ENCODE measurements around the gene C17orf113. TPM values are rescaled to one million over a fixed set of nuclear protein-coding genes. Genes with fewer than 3 reads are reported as not detected.
A peak's percentile ranks its signal among the peaks of the same experiment; 100 is the strongest.

C17orf113 gene
- total and polyA plus RNA-seq, 2 of the 4 experiments (the other 2 are of a cell fraction): under 0.01 to 0.03 TPM

DNA sequence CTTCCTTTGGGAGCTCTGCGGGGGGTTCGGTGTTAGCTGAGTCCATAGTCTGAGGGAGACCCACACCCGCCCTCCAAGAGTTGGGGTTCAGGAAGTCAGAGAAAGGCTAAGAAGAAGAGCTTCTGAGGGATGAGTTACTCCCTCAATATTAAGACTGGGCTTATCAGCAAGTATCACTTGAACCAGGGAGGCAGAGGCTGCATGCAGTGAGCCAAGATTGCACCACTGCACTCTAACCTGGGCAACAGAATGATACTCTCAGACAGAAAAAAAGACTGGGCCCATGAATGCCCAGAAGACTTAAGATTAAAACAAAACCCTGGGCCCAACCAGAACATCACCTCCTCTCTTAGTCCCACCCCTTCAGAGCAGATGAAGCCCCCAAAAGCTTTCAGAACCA lies 24.5 kb downstream of the C17orf113 start:
- TF ChIP-seq NFE2L2 (IDR thresholded peaks at IDR 0.05; ENCODE audit: low read depth, low read length): no peak
- TF ChIP-seq RAD21 (IDR thresholded peaks at IDR 0.05; ENCODE audit: low read length): no peak
- TF ChIP-seq CEBPB (IDR thresholded peaks at IDR 0.05; ENCODE audit: low read depth, low read length): no peak
- TF ChIP-seq, protein P1, sequence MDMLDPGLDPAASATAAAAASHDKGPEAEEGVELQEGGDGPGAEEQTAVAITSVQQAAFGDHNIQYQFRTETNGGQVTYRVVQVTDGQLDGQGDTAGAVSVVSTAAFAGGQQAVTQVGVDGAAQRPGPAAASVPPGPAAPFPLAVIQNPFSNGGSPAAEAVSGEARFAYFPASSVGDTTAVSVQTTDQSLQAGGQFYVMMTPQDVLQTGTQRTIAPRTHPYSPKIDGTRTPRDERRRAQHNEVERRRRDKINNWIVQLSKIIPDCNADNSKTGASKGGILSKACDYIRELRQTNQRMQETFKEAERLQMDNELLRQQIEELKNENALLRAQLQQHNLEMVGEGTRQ (IDR thresholded peaks at IDR 0.05; ENCODE audit: low read depth, low read length): no peak
- TF ChIP-seq, protein P2, sequence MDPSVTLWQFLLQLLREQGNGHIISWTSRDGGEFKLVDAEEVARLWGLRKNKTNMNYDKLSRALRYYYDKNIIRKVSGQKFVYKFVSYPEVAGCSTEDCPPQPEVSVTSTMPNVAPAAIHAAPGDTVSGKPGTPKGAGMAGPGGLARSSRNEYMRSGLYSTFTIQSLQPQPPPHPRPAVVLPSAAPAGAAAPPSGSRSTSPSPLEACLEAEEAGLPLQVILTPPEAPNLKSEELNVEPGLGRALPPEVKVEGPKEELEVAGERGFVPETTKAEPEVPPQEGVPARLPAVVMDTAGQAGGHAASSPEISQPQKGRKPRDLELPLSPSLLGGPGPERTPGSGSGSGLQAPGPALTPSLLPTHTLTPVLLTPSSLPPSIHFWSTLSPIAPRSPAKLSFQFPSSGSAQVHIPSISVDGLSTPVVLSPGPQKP (IDR thresholded peaks at IDR 0.05; ENCODE audit: borderline replicate concordance, low read depth, low read length): no peak
- TF ChIP-seq SMC3 (IDR thresholded peaks at IDR 0.05; ENCODE audit: low read depth, low read length): no peak
- no peak for TF ChIP-seq RFX5 (IDR thresholded peaks at IDR 0.05; ENCODE audit: low read depth, low read length)
- no peak for TF ChIP-seq BHLHE40 (IDR thresholded peaks at IDR 0.05; ENCODE audit: low read depth, low read length)
- no peak for TF ChIP-seq RCOR1 (IDR thresholded peaks at IDR 0.05; ENCODE audit: insufficient replicate concordance, low read length)
- TF ChIP-seq MXI1 (IDR thresholded peaks at IDR 0.05; ENCODE audit: borderline replicate concordance, low read depth, low read length): no peak
- TF ChIP-seq, protein P3, sequence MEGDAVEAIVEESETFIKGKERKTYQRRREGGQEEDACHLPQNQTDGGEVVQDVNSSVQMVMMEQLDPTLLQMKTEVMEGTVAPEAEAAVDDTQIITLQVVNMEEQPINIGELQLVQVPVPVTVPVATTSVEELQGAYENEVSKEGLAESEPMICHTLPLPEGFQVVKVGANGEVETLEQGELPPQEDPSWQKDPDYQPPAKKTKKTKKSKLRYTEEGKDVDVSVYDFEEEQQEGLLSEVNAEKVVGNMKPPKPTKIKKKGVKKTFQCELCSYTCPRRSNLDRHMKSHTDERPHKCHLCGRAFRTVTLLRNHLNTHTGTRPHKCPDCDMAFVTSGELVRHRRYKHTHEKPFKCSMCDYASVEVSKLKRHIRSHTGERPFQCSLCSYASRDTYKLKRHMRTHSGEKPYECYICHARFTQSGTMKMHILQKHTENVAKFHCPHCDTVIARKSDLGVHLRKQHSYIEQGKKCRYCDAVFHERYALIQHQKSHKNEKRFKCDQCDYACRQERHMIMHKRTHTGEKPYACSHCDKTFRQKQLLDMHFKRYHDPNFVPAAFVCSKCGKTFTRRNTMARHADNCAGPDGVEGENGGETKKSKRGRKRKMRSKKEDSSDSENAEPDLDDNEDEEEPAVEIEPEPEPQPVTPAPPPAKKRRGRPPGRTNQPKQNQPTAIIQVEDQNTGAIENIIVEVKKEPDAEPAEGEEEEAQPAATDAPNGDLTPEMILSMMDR (conservative IDR thresholded peaks at IDR 0.05; ENCODE audit: low read depth, low read length): no peak
- no peak for TF ChIP-seq CHD1 (IDR thresholded peaks at IDR 0.05; ENCODE audit: low read depth, low read length)
- TF ChIP-seq POLR2A (IDR thresholded peaks at IDR 0.05; ENCODE audit: low read depth, low read length): no peak
- no peak for TF ChIP-seq FOS (IDR thresholded peaks at IDR 0.05; ENCODE audit: low read depth, low read length)
- no peak for TF ChIP-seq MAZ (IDR thresholded peaks at IDR 0.05; ENCODE audit: borderline replicate concordance, low read depth, low read length)
- TF ChIP-seq MAFK (IDR thresholded peaks at IDR 0.05; ENCODE audit: low read depth, low read length): no peak
- POLR2A ChIA-PET (ENCODE audit: unreplicated experiment): interaction anchor here (0.5 to 0.9 kb wide), 2 partner anchors 10 to 179 kb away, joined by 3 to 4 read pairs; no protein-coding TSS in a partner anchor
- H3K14ac ChIP-seq (replicated peaks; ENCODE audit: low read depth, low read length): peak overlapping the region; percentile 31; the same call in 1 of the 2 replicates
- peaks cover 9% of the 10 kb centered on the region for H3K4me1 ChIP-seq (ENCODE audit: control insufficient read depth, insufficient read depth, low read length)
- H3K27ac ChIP-seq (ENCODE audit: insufficient read depth, low read length): 0 out of 2 replicates have a peak overlapping the region, but pooled peaks have one; percentile 31
- H2BK5ac ChIP-seq (ENCODE audit: low read depth, low read length, poor library complexity, severe bottlenecking): no peak overlapping the region
- DNase-seq (no peak), ATAC-seq (ENCODE audit: low read depth) (no peak)
- no CpG with 5 or more reads among the region's 3 CpGs for WGBS, 2 experiments (ENCODE audit: extremely low coverage in 2 of 2, insufficient read length in 1 of 2)
- peak overlapping the region; percentile 68; the same call in 1 of the 2 replicates for H2AK5ac ChIP-seq (ENCODE audit: low read depth, low read length)
- H4K8ac ChIP-seq (ENCODE audit: low read depth in 2 of 2, low read length in 2 of 2): no peak overlapping the region
- no peaks in the 10 kb centered on the region for H3K9me3 ChIP-seq (ENCODE audit: control insufficient read depth, insufficient read depth, low read length)
- H3K4ac ChIP-seq (ENCODE audit: low read depth, low read length): peak overlapping the region; percentile 48; the same call in 1 of the 2 replicates
- no peak overlapping the region for H3K18ac ChIP-seq (ENCODE audit: low read depth, low read length)
- no peak overlapping the region for H2BK120ac ChIP-seq (ENCODE audit: low read depth, low read length)
- H3K79me1 ChIP-seq (ENCODE audit: low read depth in 1 of 2, low read length in 2 of 2): peaks cover 8 to 24% of the 10 kb centered on the region in 2 experiments
- peaks cover 5% of the 10 kb centered on the region for H3K27me3 ChIP-seq (ENCODE audit: control insufficient read depth, insufficient read depth, low read length)
- CTCF ChIA-PET: interaction anchor here (0.7 kb wide), 1 partner anchor 57 kb away, joined by 5 read pairs; no protein-coding TSS in a partner anchor
- peaks cover 18% of the 10 kb centered on the region for H3K36me3 ChIP-seq (ENCODE audit: control insufficient read depth, insufficient read depth, low read length)
- intact Hi-C loops (cut with micrococcal nuclease): loop anchor here (1.0 to 5.0 kb wide), 3 partner anchors 75 to 376 kb away; no protein-coding TSS in a partner anchor
- 0 out of 2 replicates have a peak overlapping the region, but pooled peaks have one; percentile 46 for H3K23ac ChIP-seq (ENCODE audit: low read depth, low read length)
- H2AK9ac ChIP-seq (replicated peaks; ENCODE audit: low read depth, low read length, poor library complexity): no peak overlapping the region
- no peak overlapping the region for H3K9ac ChIP-seq (ENCODE audit: low read depth, low read length)
- H3K9me1 ChIP-seq (ENCODE audit: insufficient read depth, low read length): peaks cover 6% of the 10 kb centered on the region; the same call in 1 of the 2 replicates
- peaks cover 12% of the 10 kb centered on the region; the same call in 1 of the 2 replicates for H4K20me1 ChIP-seq (ENCODE audit: insufficient read depth, low read length)
- no peak overlapping the region for H3K4me2 ChIP-seq (ENCODE audit: low read depth, low read length)
- dilution Hi-C loops (cut with HindIII; ENCODE audit: low sequenced_read_pairs, unreplicated experiment): no loop called here
- H2BK15ac ChIP-seq (ENCODE audit: low read depth, low read length): no peak overlapping the region
- no peak overlapping the region for H4K91ac ChIP-seq (ENCODE audit: insufficient read depth, low read depth, low read length)
- no peak overlapping the region for H2AFZ ChIP-seq (replicated peaks; ENCODE audit: low read length, poor library complexity)
- in situ Hi-C loops (cut with MboI; ENCODE audit: low sequenced_read_pairs): loop anchor here (5.0 kb wide), 1 partner anchor 86 kb away; the partner anchor contains the start of gene DHX58
- H3K56ac ChIP-seq (ENCODE audit: extremely low read depth, insufficient read depth, low read length): no peak overlapping the region
- BruUV-seq (replicated peaks): no TSS peak
- no peak overlapping the region for H4K5ac ChIP-seq (ENCODE audit: low read depth, low read length)
- H2BK20ac ChIP-seq (ENCODE audit: low read depth, low read length): no peak overlapping the region
- H3K4me3 ChIP-seq (ENCODE audit: insufficient read depth, low read depth, low read length): no peak overlapping the region

Data from IMR-90 (cell line).